ENCODE data around the gene EPHA7.

The EPHA7 gene

GRCh38 chr6:93433592-93433991 lies 14.2 kb upstream of the EPHA7 start:
- TF ChIP-seq CTCF (conservative IDR thresholded peaks at IDR 0.05; ENCODE audit: low read depth) = no peak
- POLR2A ChIA-PET (ENCODE audit: low non-redundant PET) = no interaction called here
- H3K27ac ChIP-seq = no peak overlapping the region
- no peak for DNase-seq (ENCODE audit: low spot score)
- CTCF ChIA-PET = interaction anchor here (0.6 kb wide), 1 partner anchor 84 kb away, joined by 3 read pairs; no protein-coding TSS in a partner anchor

DNA sequence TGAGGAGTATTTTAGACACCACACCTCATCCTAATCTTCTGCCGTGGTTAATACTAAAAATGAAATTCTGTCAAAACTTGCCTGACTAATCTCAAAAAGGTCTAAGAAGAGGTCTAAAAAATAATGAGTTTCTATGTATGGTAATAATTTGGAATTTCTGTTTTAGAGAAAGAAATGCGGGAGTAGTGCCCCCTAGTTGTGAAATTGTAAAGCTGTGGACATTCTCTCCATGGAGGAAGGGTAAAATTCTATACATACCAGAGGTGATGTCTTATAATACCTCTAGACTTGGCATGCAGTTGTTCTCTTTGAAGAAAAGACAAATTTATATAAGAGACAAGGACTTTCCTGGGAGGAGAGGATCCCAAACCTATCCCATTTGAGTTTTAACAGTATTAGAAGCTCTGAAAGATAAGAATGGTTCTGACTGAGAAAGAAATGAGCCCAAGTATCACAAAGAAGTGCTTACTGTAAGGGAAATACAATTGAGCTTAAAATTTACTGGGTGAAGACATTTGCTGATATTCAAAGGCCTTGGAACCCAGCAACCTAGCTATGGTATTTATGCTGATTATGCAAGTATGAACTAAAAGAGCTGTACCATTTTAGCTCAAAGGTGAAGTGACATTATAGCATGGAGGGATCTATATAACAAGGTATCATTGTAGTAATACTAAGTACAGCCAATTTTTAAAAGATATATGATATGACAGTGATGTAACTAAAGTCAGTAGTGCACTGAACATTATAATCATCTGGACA lies 5.1 kb upstream of the EPHA7 start:
- CTCF ChIA-PET = interaction anchor here (0.6 to 1.0 kb wide), 6 partner anchors 23 to 1954 kb away, joined by 3 to 4 read pairs (median 3); no protein-coding TSS in a partner anchor
- H3K27ac ChIP-seq = no peak overlapping the region
- POLR2A ChIA-PET (ENCODE audit: low non-redundant PET) = no interaction called here
- DNase-seq (ENCODE audit: low spot score) = no peak
- TF ChIP-seq CTCF (conservative IDR thresholded peaks at IDR 0.05; ENCODE audit: low read depth) = no peak; the same call in 1 of the 2 replicates

DNA sequence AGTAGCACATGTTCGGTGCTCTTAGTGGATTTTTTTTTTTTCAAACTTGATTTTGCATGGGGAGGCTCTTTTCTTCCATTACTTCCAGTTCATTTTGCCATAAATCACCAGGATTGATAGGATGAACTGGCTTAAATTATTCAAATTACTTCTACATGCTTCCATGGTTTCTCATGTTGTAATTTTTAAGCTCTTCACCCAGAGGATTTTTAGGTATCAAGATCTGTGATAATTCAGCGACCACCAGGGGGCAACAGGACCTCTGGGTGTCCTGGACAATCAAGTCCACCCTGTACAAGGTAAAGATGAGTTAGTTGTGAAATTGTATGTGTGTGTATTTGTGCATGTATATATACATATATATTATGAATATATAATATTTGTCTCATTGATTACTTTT lies 4.2 kb upstream of the EPHA7 start:
- ChIA-PET POLR2A (ENCODE audit: low non-redundant PET) (no interaction called here), CTCF (interaction anchor here (0.6 to 1.5 kb wide), 7 partner anchors 9 to 1710 kb away, joined by 3 to 6 read pairs (median 3); no protein-coding TSS in a partner anchor)
- DNase-seq (ENCODE audit: low spot score) = no peak
- H3K27ac ChIP-seq = no peak overlapping the region
- TF ChIP-seq CTCF (conservative IDR thresholded peaks at IDR 0.05; ENCODE audit: low read depth) = peak; percentile 23; the same call in 1 of the 2 replicates

- no peak for DNase-seq (ENCODE audit: low spot score)
- no peak for TF ChIP-seq CTCF (conservative IDR thresholded peaks at IDR 0.05; ENCODE audit: low read depth)
- POLR2A ChIA-PET (ENCODE audit: low non-redundant PET) = no interaction called here
- CTCF ChIA-PET = interaction anchor here (0.7 kb wide), 1 partner anchor 33 kb away, joined by 3 read pairs; no protein-coding TSS in a partner anchor
- H3K27ac ChIP-seq = peak overlapping the region; percentile 92
Observed at GRCh38 chr6:93420163-93420795, 920 bp upstream of the EPHA7 start.

- no peak for TF ChIP-seq CTCF (conservative IDR thresholded peaks at IDR 0.05; ENCODE audit: low read depth)
- ChIA-PET CTCF (interaction anchor here (0.6 kb wide), 1 partner anchor 1091 kb away, joined by 3 read pairs; no protein-coding TSS in a partner anchor), POLR2A (ENCODE audit: low non-redundant PET) (no interaction called here)
- H3K27ac ChIP-seq = peak overlapping the region; percentile 92
- DNase-seq (ENCODE audit: low spot score) = peak; percentile 21
Observed at GRCh38 chr6:93418408-93419303, 703 bp downstream of the EPHA7 start.

DNA sequence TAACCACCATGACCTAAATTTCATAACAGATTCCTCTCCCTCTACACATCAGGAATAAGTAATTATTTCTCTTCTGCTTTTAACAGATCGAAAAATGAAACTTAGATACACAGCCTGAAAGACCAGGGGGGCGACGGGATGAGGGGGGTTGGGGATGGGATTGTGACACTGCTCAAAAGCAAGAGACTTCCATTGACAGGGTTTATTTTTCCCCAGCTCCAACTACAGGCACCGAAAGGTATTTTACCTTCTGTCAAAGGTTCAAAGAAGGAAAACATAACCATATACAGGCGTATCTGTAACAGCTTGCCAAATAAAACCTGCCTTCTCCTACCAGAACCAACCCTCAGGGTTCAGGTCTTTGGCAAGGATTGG lies 1.3 kb downstream of the EPHA7 start:
- no peak for TF ChIP-seq CTCF (conservative IDR thresholded peaks at IDR 0.05; ENCODE audit: low read depth)
- ChIA-PET POLR2A (ENCODE audit: low non-redundant PET) (no interaction called here), CTCF (no interaction called here)
- peak overlapping the region; percentile 92 for H3K27ac ChIP-seq
- peak; percentile 3 for DNase-seq (ENCODE audit: low spot score)
